ENCODE data around the gene RNF39.

Gene RNF39

GRCh38 chr6:30044630-30045029 is 30.9 kb downstream of the RNF39 start:
- H3K9ac ChIP-seq (ENCODE audit: low read length) = no peak overlapping the region
- H4K20me1 ChIP-seq (ENCODE audit: insufficient read depth, low read length) = no peaks in the 10 kb centered on the region
- H3K36me3 ChIP-seq (replicated peaks; ENCODE audit: low read depth, low read length) = no peaks in the 10 kb centered on the region
- H3K4me3 ChIP-seq (ENCODE audit: low read length) = no peak overlapping the region
- H3K4me2 ChIP-seq (ENCODE audit: low read length) = no peak overlapping the region
- no peaks in the 10 kb centered on the region for H3K79me2 ChIP-seq (ENCODE audit: low read length)
- H2AFZ ChIP-seq (ENCODE audit: low read depth, low read length) = no peak overlapping the region
- H3K27me3 ChIP-seq (ENCODE audit: low read depth, low read length) = no peaks in the 10 kb centered on the region
- H3K4me1 ChIP-seq (ENCODE audit: low read length) = no peaks in the 10 kb centered on the region
- no peak overlapping the region for H3K27ac ChIP-seq (ENCODE audit: low read length)
- TF ChIP-seq EZH2phosphoT487 (IDR thresholded peaks at IDR 0.05; ENCODE audit: low read depth) (no peak), CTCF (IDR thresholded peaks at IDR 0.05; ENCODE audit: low read depth, low read length) (no peak)
- no peaks in the 10 kb centered on the region for H3K9me3 ChIP-seq (ENCODE audit: insufficient read depth, low read length)

GRCh38 chr6:30043744-30044143 is 31.8 kb downstream of the RNF39 start:
- TF ChIP-seq EZH2phosphoT487 (IDR thresholded peaks at IDR 0.05; ENCODE audit: low read depth) = no peak
- no peak for TF ChIP-seq CTCF (IDR thresholded peaks at IDR 0.05; ENCODE audit: low read depth, low read length)

GRCh38 chr6:30042914-30043313 is 32.7 kb downstream of the RNF39 start:
- Histone ChIP-seq H3K27ac (ENCODE audit: low read length) (no peak overlapping the region), H3K9me3 (ENCODE audit: insufficient read depth, low read length) (no peaks in the 10 kb centered on the region), H3K27me3 (ENCODE audit: low read depth, low read length) (no peaks in the 10 kb centered on the region), H3K4me3 (ENCODE audit: low read length) (no peak overlapping the region), H3K9ac (ENCODE audit: low read length) (no peak overlapping the region), H3K4me2 (ENCODE audit: low read length) (no peak overlapping the region), H2AFZ (ENCODE audit: low read depth, low read length) (no peak overlapping the region), H3K36me3 (replicated peaks; ENCODE audit: low read depth, low read length) (no peaks in the 10 kb centered on the region), H4K20me1 (ENCODE audit: insufficient read depth, low read length) (no peaks in the 10 kb centered on the region), H3K4me1 (ENCODE audit: low read length) (no peaks in the 10 kb centered on the region), H3K79me2 (ENCODE audit: low read length) (no peaks in the 10 kb centered on the region)
- TF ChIP-seq CTCF (IDR thresholded peaks at IDR 0.05; ENCODE audit: low read depth, low read length) = no peak
- no peak for TF ChIP-seq EZH2phosphoT487 (IDR thresholded peaks at IDR 0.05; ENCODE audit: low read depth)

More at GRCh38 chr6:30043744-30044143, 31.8 kb downstream of the RNF39 start:
- H3K36me3 ChIP-seq (replicated peaks; ENCODE audit: low read depth, low read length) = no peaks in the 10 kb centered on the region
- no peak overlapping the region for H2AFZ ChIP-seq (ENCODE audit: low read depth, low read length)
- H3K4me3 ChIP-seq (ENCODE audit: low read length) = no peak overlapping the region
- H3K27me3 ChIP-seq (ENCODE audit: low read depth, low read length) = no peaks in the 10 kb centered on the region
- H3K79me2 ChIP-seq (ENCODE audit: low read length) = no peaks in the 10 kb centered on the region
- H3K4me1 ChIP-seq (ENCODE audit: low read length) = no peaks in the 10 kb centered on the region
- no peaks in the 10 kb centered on the region for H4K20me1 ChIP-seq (ENCODE audit: insufficient read depth, low read length)
- no peak overlapping the region for H3K4me2 ChIP-seq (ENCODE audit: low read length)
- H3K9me3 ChIP-seq (ENCODE audit: insufficient read depth, low read length) = no peaks in the 10 kb centered on the region
- no peak overlapping the region for H3K9ac ChIP-seq (ENCODE audit: low read length)
- no peak overlapping the region for H3K27ac ChIP-seq (ENCODE audit: low read length)

GRCh38 chr6:30042476-30042875 is 33.1 kb downstream of the RNF39 start:
- no peaks in the 10 kb centered on the region for H3K9me3 ChIP-seq (ENCODE audit: insufficient read depth, low read length)
- H2AFZ ChIP-seq (ENCODE audit: low read depth, low read length) = no peak overlapping the region
- no peak overlapping the region for H3K27ac ChIP-seq (ENCODE audit: low read length)
- H3K4me3 ChIP-seq (ENCODE audit: low read length) = no peak overlapping the region
- no peak overlapping the region for H3K9ac ChIP-seq (ENCODE audit: low read length)
- H4K20me1 ChIP-seq (ENCODE audit: insufficient read depth, low read length) = no peaks in the 10 kb centered on the region
- no peaks in the 10 kb centered on the region for H3K4me1 ChIP-seq (ENCODE audit: low read length)
- no peak overlapping the region for H3K4me2 ChIP-seq (ENCODE audit: low read length)
- no peaks in the 10 kb centered on the region for H3K36me3 ChIP-seq (replicated peaks; ENCODE audit: low read depth, low read length)
- no peaks in the 10 kb centered on the region for H3K79me2 ChIP-seq (ENCODE audit: low read length)
- no peak for TF ChIP-seq EZH2phosphoT487 (IDR thresholded peaks at IDR 0.05; ENCODE audit: low read depth)
- TF ChIP-seq CTCF (IDR thresholded peaks at IDR 0.05; ENCODE audit: low read depth, low read length) = no peak
- H3K27me3 ChIP-seq (ENCODE audit: low read depth, low read length) = no peaks in the 10 kb centered on the region

All from OCI-LY3 (cell line).